T follicular helper cell (primary cell): ENCODE data around the gene GPR176.

Experiments
- DNase-seq: peaks from one replicate; pipeline ENCODE4 v3.0.0-alpha.2; 2020; ENCODE audit warnings: low read depth

GPR176 gene

DNA sequence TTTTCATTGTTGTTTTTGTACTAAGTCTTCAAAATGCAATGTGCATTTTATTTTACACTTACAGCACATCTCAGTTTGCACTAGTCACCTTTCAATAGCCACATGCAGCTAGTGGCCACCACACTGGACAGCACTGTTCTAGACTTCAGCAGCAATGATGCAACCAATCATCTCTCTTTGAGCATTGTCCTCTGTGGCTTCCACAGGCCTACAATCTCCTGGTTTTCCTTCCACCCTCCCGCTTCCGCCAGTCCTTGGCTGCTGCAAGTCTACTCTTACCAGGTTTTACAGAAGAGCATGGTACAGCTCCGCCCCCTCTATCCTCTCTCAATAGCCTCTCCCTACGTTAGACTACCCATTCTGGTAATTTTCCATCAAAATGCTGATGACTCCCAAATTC is 112.3 kb downstream of the GPR176 start:
- DNase-seq, result no peak

DNA sequence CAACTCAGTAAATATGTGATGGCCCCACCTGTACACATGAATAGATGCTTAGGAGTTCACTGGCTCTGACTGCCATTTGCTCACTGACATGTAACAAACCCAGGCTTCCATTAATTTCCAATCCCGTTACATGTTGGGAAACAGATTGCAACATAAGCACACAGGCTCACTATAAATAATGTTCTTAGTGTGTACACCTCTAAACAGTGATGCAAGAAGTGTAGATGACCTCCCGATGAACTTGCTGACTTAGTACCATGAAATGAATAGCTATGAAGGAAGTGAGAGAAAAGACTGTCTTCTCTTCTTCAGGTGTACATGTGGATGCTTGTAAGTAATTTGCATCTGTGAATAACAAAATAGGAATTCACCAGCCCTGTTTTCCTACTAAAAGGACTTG is 116.0 kb downstream of the GPR176 start:
- DNase-seq, result no peak

DNA sequence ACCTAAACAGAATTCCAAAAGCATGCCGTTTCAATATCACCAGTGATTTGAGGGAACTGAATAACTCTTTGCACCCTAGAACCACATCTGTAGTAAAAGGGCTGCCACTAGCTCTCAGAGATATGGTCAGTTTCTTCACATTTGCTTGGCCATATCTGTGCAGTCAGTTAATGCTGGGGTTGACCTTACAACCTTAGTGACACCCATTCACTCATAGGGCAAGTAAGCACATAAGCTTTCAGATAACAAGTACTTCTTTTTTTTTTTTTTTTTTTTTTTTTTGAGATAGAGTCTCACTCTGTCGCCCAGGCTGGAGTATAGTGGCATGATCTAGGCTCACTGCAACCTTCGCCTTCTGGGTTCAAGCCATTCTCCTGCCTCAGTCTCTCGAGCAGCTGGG is 117.0 kb downstream of the GPR176 start:
- no peak for DNase-seq

DNA sequence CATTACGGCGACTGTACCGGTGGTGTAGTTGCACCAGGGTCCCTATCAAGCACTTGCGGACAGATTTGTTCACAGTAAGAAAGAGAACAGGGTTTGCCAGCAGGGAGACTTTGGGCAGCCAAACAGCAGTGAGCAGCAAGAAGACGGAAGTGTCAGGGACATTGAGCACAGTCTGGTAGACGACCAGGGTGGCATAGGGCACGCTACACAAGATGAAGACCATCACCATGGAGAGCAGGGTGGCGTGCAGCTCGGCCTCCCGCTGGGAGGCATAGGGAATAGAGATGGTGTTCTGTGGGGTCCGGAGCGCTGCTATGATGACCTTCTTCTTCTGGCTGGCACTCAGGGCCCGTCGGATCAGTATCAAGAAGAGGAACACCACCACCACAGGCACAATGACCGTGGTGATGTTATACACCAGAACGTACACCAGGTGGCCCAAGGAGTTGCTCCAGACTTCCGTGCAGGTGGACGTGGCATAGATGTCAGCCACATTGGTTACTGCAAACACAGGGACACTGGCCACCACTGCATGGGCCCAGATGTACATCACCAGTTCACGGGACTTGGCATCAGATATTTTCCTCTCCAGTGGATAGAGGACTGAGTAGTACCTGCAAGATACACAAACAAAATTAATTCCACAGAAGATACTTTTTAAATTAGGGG is 118.3 kb downstream of the GPR176 start:
- DNase-seq, result no peak

DNA sequence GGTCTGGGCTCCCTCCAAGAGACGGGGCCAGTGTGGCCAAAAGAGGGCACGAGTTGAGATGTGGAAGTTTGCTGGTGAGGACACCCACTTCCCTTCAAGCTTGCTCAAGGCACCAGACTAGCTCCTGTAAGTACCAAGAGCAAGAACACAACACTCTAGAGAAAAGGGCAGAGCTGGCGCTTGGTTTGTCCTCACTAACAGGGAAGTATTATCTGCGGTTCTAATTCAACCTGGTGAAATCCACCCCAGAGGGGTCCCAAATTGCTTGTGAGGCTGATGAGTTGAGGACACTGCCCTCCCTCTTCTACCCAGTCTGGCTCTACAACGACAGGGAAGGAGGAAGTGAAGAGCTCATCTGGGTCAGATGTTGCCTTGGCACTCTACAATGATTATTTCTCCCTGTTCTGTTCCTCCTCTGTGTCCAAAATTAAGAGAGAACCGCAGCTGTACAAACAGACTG is 120.5 kb downstream of the GPR176 start:
- no peak for DNase-seq

DNA sequence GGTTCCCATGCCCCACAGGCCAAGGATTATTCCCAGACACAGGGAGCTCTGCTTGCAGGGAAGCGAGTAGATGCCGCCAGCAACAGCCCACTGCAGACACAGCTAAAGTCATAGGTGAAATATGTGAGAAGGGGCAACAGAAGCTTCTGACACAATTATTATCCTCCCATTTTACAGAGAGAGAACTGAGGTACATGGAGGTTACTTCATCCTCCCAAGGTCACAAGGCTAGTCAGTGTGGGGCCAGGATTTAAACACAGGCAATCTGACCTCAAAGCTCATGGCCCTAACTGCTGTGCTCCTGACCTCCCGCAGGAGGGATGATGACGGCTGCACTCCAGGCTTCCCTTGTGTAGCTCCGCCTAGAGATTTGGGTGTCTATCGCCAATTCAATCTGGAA is 121.7 kb downstream of the GPR176 start:
- DNase-seq, result no peak

DNA sequence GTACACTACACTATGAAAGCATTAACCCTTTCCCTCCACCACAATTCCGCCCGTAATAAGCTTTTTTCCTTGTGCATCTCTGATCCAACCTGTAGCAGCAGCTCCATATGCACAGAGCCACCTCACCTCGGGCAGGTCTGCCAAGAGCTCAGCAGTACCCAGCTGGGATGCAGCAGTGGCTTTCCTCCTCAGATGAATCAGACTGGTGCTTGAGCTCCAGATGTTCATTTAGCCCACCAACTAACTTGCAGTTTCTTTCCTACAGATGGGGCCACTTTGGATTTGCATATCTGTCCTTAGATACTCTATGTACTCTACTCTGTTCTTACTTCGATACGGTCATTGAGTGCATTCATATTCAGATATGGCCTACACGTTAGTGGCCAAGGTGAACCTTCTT is 122.7 kb downstream of the GPR176 start:
- DNase-seq, result no peak

DNA sequence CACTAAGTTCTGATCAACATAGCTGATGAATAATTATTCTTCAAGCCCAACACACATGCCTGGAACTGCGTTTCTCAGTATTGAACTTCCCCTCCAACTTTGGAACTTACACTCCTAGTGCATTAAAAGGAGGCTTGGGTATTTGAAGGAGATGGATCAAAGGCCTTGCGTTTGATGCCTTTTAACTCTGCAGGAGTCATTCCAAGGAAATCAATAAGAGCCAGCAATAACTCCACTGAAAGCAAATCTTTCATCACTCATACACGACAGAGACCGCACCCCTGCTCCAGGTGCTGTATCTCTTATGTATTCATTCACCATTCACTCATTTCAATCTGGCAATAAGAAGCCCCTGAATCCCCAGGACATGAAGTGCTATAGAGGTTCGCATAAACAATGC is 123.5 kb downstream of the GPR176 start:
- no peak for DNase-seq

DNA sequence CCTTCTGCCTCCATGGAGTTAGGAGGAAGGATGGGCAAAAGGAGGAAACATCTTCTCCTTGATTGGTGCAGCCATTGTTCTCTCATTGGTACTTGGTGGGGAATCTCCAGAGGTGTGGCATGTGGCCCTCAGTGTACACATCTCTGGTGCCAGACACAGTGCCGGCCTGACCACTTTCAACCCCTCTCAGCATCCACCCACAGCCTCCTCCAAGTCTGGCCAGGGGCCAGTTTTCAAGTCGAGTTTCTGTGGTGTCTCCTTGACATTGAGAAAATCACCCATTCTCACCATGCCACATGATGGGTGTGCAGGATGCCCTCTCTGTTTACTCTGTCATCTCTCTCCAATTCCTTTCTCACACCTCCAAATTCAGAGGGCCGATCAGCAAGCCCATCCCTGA is 124.6 kb downstream of the GPR176 start:
- no peak for DNase-seq

DNA sequence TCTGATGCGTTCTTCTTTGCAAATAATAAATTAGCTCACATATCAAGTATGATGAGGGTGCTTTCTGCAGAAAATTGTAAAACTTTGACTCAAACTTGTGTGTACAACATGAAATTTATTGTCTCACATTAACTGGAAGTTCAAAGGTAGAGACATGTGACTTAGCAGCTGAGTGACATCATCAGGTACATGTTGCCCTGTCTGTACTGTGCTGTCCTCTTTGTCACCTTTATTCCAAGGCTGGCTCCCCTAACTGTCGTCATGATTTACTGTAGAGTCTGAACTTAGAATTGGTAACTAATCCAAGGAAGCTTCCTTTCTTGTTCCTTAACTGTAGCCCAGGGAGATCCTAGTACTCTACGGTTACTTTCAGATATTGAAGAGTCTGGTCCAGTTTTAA is 125.1 kb downstream of the GPR176 start:
- no peak for DNase-seq

DNA sequence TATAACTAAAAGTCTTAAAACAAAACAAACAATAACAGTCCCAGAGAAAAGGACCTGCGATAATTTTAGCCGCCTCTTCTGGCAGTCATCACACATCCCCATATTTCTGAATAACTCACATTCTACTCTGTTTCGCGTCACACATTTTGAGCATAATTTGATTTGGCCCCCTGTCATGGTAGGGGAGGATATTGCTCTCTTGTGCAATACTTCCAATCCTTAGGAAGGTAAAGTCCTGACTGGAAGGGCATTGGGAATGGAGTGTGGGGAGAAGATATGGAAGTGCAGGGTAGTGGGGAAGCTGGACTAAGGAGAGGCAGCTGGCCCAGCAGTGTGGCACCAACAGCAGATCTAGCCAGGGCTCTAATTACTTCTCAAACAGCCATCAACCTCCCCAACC is 126.1 kb downstream of the GPR176 start:
- no peak for DNase-seq

DNA sequence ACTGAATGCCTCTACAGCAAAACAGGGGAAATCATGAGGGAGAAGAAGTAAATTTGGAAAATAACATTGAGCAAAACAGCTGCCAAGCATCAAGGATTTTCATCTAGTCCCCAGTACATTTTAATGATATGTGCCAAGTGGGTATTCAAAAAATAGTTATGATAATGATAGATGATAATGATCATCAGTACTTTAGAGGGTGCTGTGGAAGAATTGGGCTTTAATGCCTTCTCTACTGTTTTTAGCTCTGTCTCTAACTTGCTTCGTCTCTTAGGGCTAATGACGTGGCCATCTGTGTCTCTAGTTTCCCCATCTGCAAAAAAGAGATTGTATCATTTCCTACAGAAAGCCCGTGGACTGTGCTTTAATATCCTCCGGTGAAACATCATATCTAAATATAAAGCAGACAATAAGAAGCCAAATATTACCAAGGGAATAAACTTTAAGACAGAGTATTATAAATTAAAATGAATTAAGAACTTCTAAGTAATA is 127.2 kb downstream of the GPR176 start:
- DNase-seq, result no peak

DNA sequence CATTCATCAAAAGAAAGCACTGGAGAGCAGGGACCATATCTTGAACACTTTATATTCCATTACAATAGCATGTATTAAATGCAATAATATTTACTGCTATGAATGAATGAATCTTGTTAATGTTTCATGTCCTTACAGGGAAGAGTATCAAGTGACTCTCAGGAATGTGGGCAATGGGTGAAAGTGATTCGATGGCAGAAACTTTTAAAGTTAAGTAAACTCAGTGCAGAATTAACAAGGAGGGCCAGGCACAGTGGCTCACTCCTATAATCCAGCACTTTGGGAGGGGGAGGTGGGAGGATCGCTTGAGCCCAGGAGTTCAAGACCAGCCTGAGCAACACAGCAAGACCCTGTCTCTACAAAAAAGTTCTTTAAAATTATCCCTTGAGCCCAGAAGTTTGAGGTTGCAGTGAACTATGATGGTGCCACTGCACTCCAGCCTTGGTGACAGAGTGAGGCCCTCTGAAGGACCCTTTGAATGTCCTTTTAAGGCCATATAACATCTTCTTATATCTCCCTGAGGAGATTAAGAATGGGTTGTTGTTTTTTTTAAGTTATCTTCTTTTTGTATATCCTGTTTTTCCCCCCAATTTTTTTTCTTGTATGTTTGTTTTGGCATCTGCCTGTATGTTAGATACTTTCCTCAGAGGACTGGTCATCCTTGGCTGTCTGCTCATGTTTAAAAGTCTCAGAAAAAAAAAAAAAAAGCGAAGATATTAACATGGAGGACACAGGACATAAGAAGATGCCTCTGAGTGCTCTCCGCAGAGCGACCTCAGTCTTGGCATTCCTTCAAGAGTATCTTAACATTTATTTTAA is 127.8 kb downstream of the GPR176 start:
- DNase-seq, result no peak

DNA sequence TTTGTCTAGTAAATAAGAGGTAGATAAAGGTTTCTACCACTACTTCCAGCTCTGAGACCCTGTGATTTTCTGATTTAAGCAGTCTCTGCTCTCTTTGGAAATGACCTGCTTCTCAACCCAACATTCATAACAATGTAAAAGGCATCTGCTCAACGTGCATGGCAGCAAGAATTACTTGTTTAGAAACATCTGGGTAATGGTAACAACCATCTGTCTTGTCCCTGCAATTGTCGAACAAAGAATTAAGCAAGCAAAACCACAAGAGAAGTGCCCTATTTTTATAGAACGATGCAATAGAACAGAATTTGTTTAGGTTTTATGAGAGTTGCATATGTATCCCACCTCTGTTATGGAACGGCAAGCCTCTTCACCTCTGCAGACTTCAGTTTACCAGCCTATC is 130.3 kb downstream of the GPR176 start:
- no peak for DNase-seq

DNA sequence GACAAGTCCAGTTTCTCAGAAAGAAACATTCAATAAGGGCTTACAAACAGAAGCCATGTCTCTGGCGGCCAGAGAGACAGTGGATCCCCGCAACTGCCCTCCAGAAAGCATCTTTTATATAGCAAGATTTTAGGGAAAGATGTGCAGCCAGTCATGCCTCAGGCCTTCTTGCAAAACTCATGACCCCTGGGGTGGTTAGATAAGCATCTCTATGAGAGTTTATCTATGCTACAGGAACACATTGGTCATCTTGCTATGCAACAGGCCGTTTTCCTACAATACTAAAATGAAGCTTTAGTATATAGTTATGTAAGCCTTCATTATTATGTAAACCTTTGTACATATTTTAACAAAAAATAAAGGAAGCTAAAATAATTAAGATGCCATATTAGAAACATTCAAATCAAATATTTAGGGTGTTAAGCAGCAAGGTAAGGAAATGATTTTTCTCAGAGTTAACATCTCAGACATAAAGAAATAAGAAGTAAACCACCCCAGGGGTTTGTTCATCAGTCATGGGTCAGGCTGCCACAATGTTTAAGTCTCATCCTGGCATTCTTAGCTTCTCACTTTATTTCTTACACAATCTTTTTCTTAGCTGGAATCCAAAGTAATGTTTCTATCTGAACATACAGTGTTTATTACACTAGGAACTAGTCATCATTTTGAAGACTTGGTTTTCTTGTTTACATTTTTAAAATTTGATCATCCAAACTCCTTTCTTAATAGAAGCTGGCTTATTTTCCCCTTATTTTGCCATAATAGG is 131.1 kb downstream of the GPR176 start:
- DNase-seq, result no peak

DNA sequence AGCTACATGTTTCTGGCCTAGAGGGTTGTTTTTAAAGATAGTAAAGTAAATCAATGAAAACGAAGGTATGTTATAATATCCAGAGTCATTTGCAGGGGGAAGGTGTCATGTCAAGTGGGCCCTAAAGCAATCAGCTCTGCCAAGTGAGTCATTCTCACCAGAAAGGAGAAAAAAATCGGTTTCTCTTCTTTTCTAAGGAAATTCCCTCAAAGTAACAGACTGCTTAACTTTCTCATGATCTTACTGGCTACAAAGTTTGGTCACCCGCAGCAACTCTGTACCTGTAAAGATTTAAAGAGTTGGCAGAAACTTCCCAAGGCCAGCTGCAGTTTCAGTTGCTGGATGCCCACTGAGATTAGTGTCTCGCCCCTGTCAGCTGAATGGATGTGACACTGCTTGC is 132.0 kb downstream of the GPR176 start:
- no peak for DNase-seq

DNA sequence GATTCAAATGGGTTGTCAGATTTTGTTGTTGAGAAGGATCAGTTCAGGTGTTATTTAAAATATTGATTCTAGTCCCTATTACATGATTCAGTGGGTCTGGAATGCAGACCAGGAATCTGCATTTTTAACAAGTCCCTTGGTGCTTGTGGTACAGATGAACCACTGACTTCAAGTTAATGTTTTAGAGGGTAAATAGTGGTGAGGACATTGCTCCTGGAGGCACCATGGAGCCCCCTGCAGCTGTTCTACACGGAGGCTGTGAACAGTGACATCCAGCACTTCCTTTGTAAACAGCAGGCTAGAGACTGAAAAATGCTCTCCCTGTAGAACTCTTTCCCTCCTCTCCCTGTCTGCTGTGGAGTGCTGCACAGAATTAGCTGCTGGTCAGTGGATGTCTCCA is 132.6 kb downstream of the GPR176 start:
- DNase-seq, result no peak

DNA sequence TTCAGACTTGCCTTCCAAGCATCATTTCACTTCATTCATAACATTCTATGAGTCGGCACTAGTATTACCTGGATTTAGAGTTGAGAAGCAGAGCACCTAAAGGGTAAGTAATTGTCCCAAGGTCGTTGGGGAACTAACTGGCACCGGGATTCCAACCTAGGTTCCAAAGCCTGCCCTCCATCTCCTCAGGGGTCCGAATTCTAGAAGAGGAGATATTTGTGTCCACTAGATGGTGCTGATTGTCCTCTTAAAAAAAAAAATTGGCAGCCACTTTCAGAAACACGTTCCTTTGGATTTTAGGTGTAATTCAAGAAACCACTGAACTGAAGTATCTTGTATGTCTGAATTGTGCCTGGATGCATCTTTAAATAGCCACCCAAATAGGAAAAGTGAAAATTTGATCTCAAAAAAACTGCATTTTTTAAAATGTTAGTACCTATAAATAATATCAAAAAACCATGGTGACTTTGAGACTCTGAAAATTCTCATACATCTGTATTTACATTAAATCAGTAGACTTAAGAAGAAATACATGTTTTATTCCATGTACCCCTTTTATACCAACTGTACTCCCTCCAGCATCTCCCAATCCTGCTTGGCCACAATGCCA is 133.5 kb downstream of the GPR176 start:
- no peak for DNase-seq

DNA sequence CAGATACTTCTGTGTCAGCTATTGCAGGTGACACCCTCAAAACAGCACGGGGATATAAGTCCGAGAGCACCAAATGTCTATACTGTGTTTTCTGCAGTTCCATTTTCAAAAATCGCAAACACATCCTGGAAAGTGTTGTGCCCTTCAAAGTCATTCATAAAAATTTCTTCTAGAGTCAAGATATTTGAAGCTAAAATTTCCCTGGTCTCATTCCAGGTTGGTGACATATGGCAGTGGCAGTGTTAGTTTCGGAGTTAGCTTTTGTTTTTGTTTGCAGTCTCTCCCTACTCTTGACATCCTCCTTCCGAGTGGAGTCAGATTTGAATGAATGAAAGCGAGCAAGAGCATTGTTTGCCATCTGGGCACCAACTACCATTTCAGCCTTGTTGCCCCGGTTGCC is 134.2 kb downstream of the GPR176 start:
- no peak for DNase-seq

DNA sequence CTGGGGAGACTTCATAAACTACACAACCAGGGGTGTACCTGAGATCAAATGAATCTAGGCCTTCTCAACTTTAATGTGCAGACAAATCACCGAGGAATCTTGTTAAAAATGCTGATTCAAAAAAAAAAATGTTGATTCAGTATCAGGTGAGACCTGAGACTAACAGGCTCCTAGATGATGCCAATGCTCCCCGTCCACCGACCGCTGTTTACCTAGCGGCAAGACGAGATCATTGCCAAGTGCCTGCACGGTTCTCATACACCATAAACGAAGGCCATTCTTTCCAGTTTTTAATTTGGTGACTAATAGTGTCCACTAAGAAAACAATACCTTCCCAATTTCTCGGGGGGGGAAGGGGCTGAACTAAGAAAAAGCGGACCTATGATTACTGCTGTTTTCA is 134.9 kb downstream of the GPR176 start:
- no peak for DNase-seq

DNA sequence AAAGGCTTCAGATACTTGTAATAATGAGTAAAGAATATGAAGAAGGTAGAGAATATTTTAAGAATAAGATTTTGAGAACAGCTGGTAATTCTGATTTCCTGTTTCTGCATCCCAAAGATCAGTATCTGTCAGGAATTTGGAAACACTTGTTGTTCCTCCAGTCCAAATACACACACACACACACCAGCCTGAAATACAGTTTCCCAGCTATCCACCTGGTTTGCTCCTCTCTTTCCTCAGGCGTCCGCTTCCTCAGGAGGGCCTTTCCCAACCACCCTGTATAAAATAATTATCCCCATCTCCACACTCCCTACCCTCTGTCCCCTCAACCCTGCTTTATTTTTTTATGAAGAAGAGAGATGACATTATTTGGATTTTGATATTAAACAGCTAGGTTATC is 135.4 kb downstream of the GPR176 start:
- DNase-seq, result no peak

DNA sequence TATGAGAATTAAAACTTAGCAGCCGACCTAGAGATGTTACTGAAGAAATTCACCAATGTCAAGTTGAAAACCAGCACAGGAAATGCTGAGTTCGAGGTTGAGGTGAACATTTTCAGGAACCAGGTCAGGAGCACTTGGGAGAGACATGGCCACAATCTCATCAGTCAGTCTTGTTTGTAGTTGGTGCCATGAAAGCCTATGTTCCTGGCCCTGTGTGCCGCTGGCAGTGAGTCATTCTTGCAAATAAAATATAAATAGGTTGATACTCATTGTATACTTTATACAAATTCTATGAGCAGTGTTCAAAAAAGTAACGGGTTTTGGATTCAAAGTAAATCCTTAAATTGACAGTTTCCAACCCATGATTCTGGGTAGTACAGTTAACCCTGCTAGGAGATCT is 135.9 kb downstream of the GPR176 start:
- DNase-seq, result no peak
